ENCODE results near the gene LY86.

GRCh38 chr6:6588064-6588923 lies at the start of gene LY86:
- TF ChIP-seq CTCF (IDR thresholded peaks at IDR 0.05; ENCODE audit: extremely low read depth in 1 of 2, insufficient read depth in 1 of 2, low read depth in 1 of 2, low read length in 2 of 2) (no peak), MAX (IDR thresholded peaks at IDR 0.05; ENCODE audit: insufficient read depth, insufficient read length) (no peak), POLR2A (IDR thresholded peaks at IDR 0.05; ENCODE audit: low read depth, low read length) (no peak), POLR2AphosphoS5 (IDR thresholded peaks at IDR 0.05; ENCODE audit: insufficient read depth, low read depth, low read length) (no peak), EZH2 (IDR thresholded peaks at IDR 0.05; ENCODE audit: borderline replicate concordance, low read depth, low read length, severe bottlenecking) (no peak), GATA2 (IDR thresholded peaks at IDR 0.05; ENCODE audit: insufficient read depth, insufficient read length, low read depth, low read length) (no peak)
